Mesenchymal stem cell (in vitro differentiated cells and primary cell): ENCODE measurements around the gene DLEU7.

Source experiments
- DNase-seq: peaks from one replicate; pipeline ENCODE4 v3.0.0-alpha.2; 2013
- H2AFZ ChIP-seq: one replicate; pipeline ENCODE4 v1.6.1; 2013; ENCODE audit warnings: low read depth, mild to moderate bottlenecking, control low read depth, inconsistent platforms, low read length, moderate library complexity
- H2AK5ac ChIP-seq: 2 replicates; pipeline ENCODE4 v1.6.1; 2013; ENCODE audit warnings: low read length, moderate library complexity, mild to moderate bottlenecking, inconsistent platforms; ENCODE audit not compliant: severe bottlenecking
- H2BK120ac ChIP-seq: one replicate; pipeline ENCODE4 v1.6.1; 2013; ENCODE audit warnings: low read depth, mild to moderate bottlenecking, inconsistent platforms, low read length, moderate library complexity
- H2BK12ac ChIP-seq, 2 experiments: one replicate each; pipeline ENCODE4 v1.6.1; 2013; ENCODE audit warnings: inconsistent platforms in 2 of 2, low read length in 2 of 2, mild to moderate bottlenecking in 2 of 2, moderate library complexity in 2 of 2, control low read depth in 1 of 2
- H2BK15ac ChIP-seq: one replicate; pipeline ENCODE4 v1.6.1; 2013; ENCODE audit warnings: mild to moderate bottlenecking, low read depth, inconsistent platforms; ENCODE audit not compliant: poor library complexity, severe bottlenecking
- H2BK5ac ChIP-seq: 2 replicates; pipeline ENCODE4 v1.6.1; 2013; ENCODE audit warnings: low read depth, mild to moderate bottlenecking, low read length, control low read depth, inconsistent platforms; ENCODE audit not compliant: poor library complexity, severe bottlenecking
- H3K14ac ChIP-seq, 2 experiments: one replicate each; pipeline ENCODE4 v1.6.1; 2013; ENCODE audit warnings: inconsistent platforms in 2 of 2, low read length in 2 of 2, control low read depth in 1 of 2, mild to moderate bottlenecking in 1 of 2, moderate library complexity in 1 of 2
- H3K18ac ChIP-seq, 2 experiments: one replicate each; pipeline ENCODE4 v1.6.1; 2013; ENCODE audit warnings: inconsistent platforms in 2 of 2, low read length in 2 of 2, control low read depth in 1 of 2, low read depth in 1 of 2, mild to moderate bottlenecking in 1 of 2
- H3K23ac ChIP-seq, 2 experiments: one replicate each; pipeline ENCODE4 v1.6.1; 2013; ENCODE audit warnings: inconsistent platforms in 2 of 2, low read length in 2 of 2, mild to moderate bottlenecking in 2 of 2, moderate library complexity in 2 of 2, control low read depth in 1 of 2
- H3K27ac ChIP-seq: 2 replicates; pipeline ENCODE4 v1.5.1; 2013; ENCODE audit warnings: mild to moderate bottlenecking, moderate library complexity, low read length, control low read depth, inconsistent platforms; ENCODE audit not compliant: poor library complexity, severe bottlenecking
- H3K27me3 ChIP-seq, 2 experiments: 2 replicates each; pipeline versions ENCODE4 v1.6.1 to v1.7.0; 2013; ENCODE audit warnings: low read length in 2 of 2, mild to moderate bottlenecking in 2 of 2, moderate library complexity in 2 of 2, control low read depth in 1 of 2, inconsistent platforms in 1 of 2; ENCODE audit not compliant: control insufficient read depth in 1 of 2, insufficient read depth in 1 of 2
- H3K36me3 ChIP-seq, 2 experiments: 2 replicates each; pipeline versions ENCODE4 v1.6.1 to v1.7.0; 2013; ENCODE audit warnings: low read length in 2 of 2, control low read depth in 1 of 2, inconsistent platforms in 1 of 2, low read depth in 1 of 2, mild to moderate bottlenecking in 1 of 2; ENCODE audit not compliant: insufficient read depth in 2 of 2, control insufficient read depth in 1 of 2
- H3K4ac ChIP-seq, 2 experiments: one replicate each; pipeline ENCODE4 v1.6.1; 2013; ENCODE audit warnings: inconsistent platforms in 2 of 2, low read length in 2 of 2, mild to moderate bottlenecking in 2 of 2, moderate library complexity in 2 of 2, control low read depth in 1 of 2, low read depth in 1 of 2
- H3K4me1 ChIP-seq: 2 replicates; pipeline ENCODE4 v1.6.1; 2013; ENCODE audit warnings: low read depth, low read length, control low read depth; ENCODE audit not compliant: control insufficient read depth, insufficient read depth
- H3K4me2 ChIP-seq: 2 replicates; pipeline ENCODE4 v1.6.1; 2013; ENCODE audit warnings: low read length, mild to moderate bottlenecking, inconsistent platforms; ENCODE audit not compliant: poor library complexity, severe bottlenecking
- H3K4me3 ChIP-seq, 2 experiments: 2 replicates each; pipeline versions ENCODE4 v1.5.1 to v1.7.0; 2013; ENCODE audit warnings: low read length in 2 of 2, mild to moderate bottlenecking in 2 of 2, control low read depth in 1 of 2, low read depth in 1 of 2; ENCODE audit not compliant: insufficient read depth in 1 of 2
- H3K79me1 ChIP-seq: replicated peaks from 2 replicates; pipeline ENCODE4 v1.6.1; 2013; ENCODE audit warnings: mild to moderate bottlenecking, control low read depth, low read length, inconsistent platforms; ENCODE audit not compliant: poor library complexity, severe bottlenecking
- H3K9ac ChIP-seq: 2 replicates; pipeline ENCODE4 v1.7.0; 2013; ENCODE audit warnings: mild to moderate bottlenecking, low read length, moderate library complexity
- H3K9me3 ChIP-seq: 2 replicates; pipeline ENCODE4 v1.7.0; 2013; ENCODE audit warnings: mild to moderate bottlenecking, low read length; ENCODE audit not compliant: control insufficient read depth
- H4K8ac ChIP-seq: one replicate; pipeline ENCODE4 v1.6.1; 2013; ENCODE audit warnings: inconsistent platforms, mild to moderate bottlenecking, low read length, moderate library complexity
- H4K91ac ChIP-seq: one replicate; pipeline ENCODE4 v1.6.1; 2013; ENCODE audit warnings: mild to moderate bottlenecking, low read length, inconsistent platforms
- WGBS: methylation state at CpG from one replicate; pipeline ENCODE4 v1.1.7; 2013; ENCODE audit warnings: mixed read lengths; 5-methylcytosine and 5-hydroxymethylcytosine counted together

DLEU7 gene

DNA sequence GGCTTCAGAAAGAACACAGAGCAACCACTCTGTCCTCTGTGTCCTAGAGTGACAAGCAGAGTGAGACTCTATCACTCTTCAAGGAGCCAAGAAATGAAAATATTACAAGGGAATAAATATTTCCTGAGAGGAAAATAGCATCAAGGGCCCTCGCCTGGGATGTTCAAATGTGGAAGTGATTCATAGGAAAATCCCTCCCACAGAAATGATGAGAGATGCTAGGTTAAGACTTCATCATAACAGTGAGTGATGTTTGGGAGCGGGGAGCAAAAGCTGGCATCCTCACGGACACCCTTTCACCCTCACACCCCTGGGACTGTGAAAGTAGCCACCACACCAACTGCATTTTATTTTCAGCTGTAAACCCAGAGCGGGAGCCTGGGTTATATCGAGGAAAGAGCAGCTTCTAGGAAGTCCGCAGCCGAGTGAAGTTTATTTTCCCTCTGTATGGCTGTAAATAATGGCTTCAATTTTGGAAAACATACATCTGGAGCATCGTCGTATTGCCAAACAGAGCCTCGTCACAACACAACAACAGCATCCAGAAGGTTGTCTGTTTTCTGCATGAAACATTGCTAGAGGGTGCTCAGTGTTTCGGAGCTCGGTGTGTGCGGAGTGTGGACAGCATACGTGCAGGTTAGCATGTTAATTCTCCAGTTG is 54.8 kb downstream of the DLEU7 start:
- no peak overlapping the region for H2BK12ac ChIP-seq
- H3K27me3 ChIP-seq, result peaks cover 0 to 2% of the 10 kb centered on the region in 2 experiments
- H4K91ac ChIP-seq, result no peak overlapping the region
- H2BK5ac ChIP-seq, result no peak overlapping the region
- H4K8ac ChIP-seq, result no peak overlapping the region
- no peak overlapping the region for H2BK120ac ChIP-seq
- no peak overlapping the region for H2AK5ac ChIP-seq
- no peak overlapping the region for H2AFZ ChIP-seq
- no peaks in the 10 kb centered on the region for H3K79me1 ChIP-seq
- H3K23ac ChIP-seq, result no peak overlapping the region
- no peak for DNase-seq
- H3K4me1 ChIP-seq, result no peaks in the 10 kb centered on the region
- H3K9me3 ChIP-seq, result no peaks in the 10 kb centered on the region
- no peak overlapping the region for H3K4me2 ChIP-seq
- no peak overlapping the region for H3K4ac ChIP-seq
- no peak overlapping the region for H3K14ac ChIP-seq
- no peak overlapping the region for H2BK15ac ChIP-seq
- WGBS, result 84% methylated on average over 14 of the region's 14 CpGs
- H3K4me3 ChIP-seq, result no peak overlapping the region
- no peak overlapping the region for H3K18ac ChIP-seq
- no peak overlapping the region for H3K9ac ChIP-seq
- H3K36me3 ChIP-seq, result no peaks in the 10 kb centered on the region
- no peak overlapping the region for H3K27ac ChIP-seq

GRCh38 chr13:50787316-50788195 is 55.9 kb downstream of the DLEU7 start:
- Histone ChIP-seq H3K79me1 (no peaks in the 10 kb centered on the region), H3K4me1 (no peaks in the 10 kb centered on the region), H2BK12ac (no peak overlapping the region), H2BK5ac (no peak overlapping the region), H4K91ac (no peak overlapping the region), H3K9ac (no peak overlapping the region), H4K8ac (no peak overlapping the region), H2BK15ac (no peak overlapping the region), H3K18ac (no peak overlapping the region), H3K36me3 (no peaks in the 10 kb centered on the region), H2AK5ac (no peak overlapping the region), H2AFZ (no peak overlapping the region), H3K4me3 (no peak overlapping the region), H3K27me3 (peaks cover 0 to 12% of the 10 kb centered on the region in 2 experiments), H3K4ac (no peak overlapping the region), H3K4me2 (no peak overlapping the region), H3K9me3 (no peaks in the 10 kb centered on the region), H3K27ac (no peak overlapping the region), H2BK120ac (no peak overlapping the region), H3K23ac (no peak overlapping the region), H3K14ac (no peak overlapping the region)
- no peak for DNase-seq
- 66% methylated on average over 8 of the region's 8 CpGs for WGBS

GRCh38 chr13:50783717-50784290 is 59.7 kb downstream of the DLEU7 start:
- Histone ChIP-seq H2BK12ac (no peak overlapping the region), H3K4me2 (no peak overlapping the region), H3K36me3 (no peaks in the 10 kb centered on the region), H3K14ac (no peak overlapping the region), H2BK15ac (no peak overlapping the region), H4K91ac (no peak overlapping the region), H3K18ac (no peak overlapping the region), H3K9ac (no peak overlapping the region), H2BK5ac (no peak overlapping the region), H3K4me3 (no peak overlapping the region), H3K79me1 (no peaks in the 10 kb centered on the region), H3K27me3 (peaks cover 5 to 37% of the 10 kb centered on the region in 2 experiments), H3K9me3 (no peaks in the 10 kb centered on the region), H4K8ac (no peak overlapping the region), H3K4ac (no peak overlapping the region), H2AFZ (no peak overlapping the region), H3K23ac (no peak overlapping the region), H3K27ac (no peak overlapping the region), H3K4me1 (no peaks in the 10 kb centered on the region), H2BK120ac (no peak overlapping the region), H2AK5ac (no peak overlapping the region)
- DNase-seq, result no peak
- WGBS, result 81% methylated on average over 6 of the region's 6 CpGs

- no peak for DNase-seq
- Histone ChIP-seq H3K9ac (no peak overlapping the region), H3K36me3 (no peaks in the 10 kb centered on the region), H2AK5ac (no peak overlapping the region), H3K18ac (no peak overlapping the region), H3K27ac (no peak overlapping the region), H3K27me3 (peaks cover 6 to 39% of the 10 kb centered on the region in 2 experiments), H3K79me1 (no peaks in the 10 kb centered on the region), H3K4me3 (no peak overlapping the region), H2BK12ac (no peak overlapping the region), H4K8ac (no peak overlapping the region), H2AFZ (no peak overlapping the region), H2BK15ac (no peak overlapping the region), H3K14ac (no peak overlapping the region), H3K4ac (no peak overlapping the region), H3K23ac (no peak overlapping the region), H3K4me1 (no peaks in the 10 kb centered on the region), H2BK120ac (no peak overlapping the region), H3K4me2 (no peak overlapping the region), H3K9me3 (no peaks in the 10 kb centered on the region), H4K91ac (no peak overlapping the region), H2BK5ac (no peak overlapping the region)
- WGBS, result 75% methylated on average over 2 of the region's 2 CpGs
Measured at GRCh38 chr13:50783066-50783465, 60.4 kb downstream of the DLEU7 start.
